ENCODE measurements around the gene TEX22.

TEX22 gene

DNA sequence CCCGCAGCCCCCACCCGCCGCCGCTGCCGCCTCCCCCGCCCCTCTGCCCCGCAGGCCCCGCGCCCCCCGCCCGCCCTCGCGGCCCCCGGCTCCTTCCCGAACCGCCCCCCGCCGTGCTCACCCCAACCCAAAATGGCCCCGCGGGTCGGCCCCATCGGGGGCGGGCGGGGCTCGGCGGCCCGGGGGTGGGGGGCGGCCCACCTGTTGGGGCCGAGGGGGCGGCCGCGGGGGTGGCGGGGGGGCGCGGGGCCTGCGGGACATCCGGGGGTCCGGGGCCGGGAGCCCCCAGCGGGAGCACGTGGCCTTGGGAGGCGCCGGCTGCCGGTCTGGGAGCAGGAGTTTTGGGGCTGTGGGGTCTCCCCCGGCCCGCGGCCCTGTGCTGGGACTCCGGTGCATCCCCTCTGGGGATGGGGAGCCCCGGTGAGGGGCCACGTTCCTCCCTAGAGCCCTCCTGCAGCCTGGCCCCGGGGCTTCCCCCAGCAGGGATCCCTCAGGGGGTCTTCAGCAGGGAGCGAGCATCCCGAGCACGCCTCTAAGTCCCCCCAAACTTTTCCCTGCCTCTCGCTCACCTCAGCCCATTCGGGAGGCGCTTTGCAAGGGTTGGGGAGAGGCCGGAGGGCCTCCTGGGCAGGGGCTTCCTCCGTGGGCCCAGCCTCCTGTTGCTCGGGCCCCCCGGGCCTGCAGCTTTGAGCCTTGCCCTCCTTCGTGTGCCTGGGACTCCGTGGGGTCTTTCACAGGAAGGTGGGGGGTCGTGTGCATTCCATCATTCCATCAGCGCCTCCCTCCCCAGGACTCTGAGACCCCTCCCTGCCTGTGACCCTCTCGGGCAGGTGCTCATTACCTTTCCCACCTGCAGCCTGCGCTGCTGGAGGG, 22.0 kb downstream of the TEX22 start:
- DNase-seq (ENCODE audit: low read depth in 1 of 2, low spot score in 1 of 2): no peak

- DNase-seq (ENCODE audit: low read depth in 1 of 2, low spot score in 1 of 2): no peak
Observed at GRCh38 chr14:105420974-105421674, 22.8 kb downstream of the TEX22 start.

- DNase-seq (ENCODE audit: low read depth in 1 of 2, low spot score in 1 of 2): no peak
Observed at GRCh38 chr14:105421723-105422615, 23.6 kb downstream of the TEX22 start.

DNA sequence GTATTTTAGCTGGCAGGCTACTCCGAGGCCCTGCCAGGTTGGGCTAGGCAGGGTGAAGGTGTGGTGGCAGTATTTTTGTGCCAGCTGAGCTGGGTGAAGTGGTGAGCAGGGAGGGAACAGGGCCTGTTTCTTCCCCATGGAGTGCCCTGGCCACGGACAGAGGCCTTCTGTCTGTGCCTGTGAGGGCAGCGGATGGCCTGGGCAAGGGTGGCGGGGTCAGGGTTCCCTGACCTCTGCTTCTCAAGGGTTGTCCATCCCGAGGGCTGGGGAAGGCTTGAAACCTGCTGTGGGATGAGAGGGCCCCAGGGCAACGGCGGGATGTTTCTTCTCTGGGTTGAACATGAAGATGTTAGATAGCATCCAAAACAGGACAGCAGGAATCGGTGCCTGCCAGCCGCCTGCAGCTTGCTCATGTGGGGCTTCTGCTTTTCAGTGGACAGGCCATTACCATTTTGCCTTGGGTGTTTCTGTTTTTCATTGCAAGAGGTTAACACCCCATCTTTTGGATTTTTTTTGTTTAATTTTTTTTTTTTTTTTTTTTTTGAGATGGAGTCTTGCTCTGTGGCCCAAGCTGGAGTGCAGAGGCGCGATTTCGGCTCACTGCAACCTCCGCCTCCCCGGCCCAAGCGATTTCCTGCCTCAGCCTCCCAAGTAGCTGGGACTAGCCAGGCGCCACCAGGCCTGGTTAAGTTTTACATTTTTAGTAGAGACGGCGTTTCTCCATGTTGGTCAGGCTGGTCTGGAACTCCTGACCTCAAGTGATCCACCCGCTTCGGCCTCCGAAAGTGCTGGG, 24.6 kb downstream of the TEX22 start:
- DNase-seq (ENCODE audit: low read depth in 1 of 2, low spot score in 1 of 2): no peak

DNA sequence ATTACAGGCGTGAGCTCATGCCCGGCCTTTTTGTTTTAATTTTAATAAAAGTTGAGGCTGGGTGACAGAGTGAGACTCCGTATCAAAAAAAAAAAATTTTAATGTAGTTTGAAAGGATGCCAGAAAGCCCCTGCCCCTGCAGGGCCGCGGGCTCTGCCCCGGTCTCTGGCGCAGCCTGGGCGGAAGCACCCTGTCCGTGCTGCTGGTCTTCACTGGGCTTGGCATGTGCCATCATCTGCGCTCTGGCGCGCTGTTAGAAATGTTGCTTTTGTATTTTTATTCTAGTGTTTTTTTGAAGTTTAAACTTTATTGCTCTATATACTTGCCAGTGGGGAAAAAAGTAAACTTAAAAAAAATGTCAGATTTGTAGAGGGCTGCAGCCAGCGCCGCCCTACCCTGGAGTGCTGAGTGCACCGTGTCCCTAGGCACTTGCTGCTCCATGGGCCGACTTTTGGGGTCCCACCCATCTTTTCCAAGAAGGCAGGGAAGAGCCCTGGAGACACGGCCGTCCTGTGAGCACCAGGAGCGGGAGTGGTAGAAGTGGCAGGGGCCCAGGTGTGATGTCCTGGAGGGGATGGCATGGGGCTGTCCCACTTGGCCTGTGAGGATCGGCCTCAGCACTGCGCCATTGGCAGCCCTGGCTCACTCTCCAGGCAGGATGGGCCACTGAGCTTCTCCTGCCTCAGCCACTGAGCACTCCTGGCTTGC, 25.3 kb downstream of the TEX22 start:
- DNase-seq (ENCODE audit: low read depth in 1 of 2, low spot score in 1 of 2): no peak

- DNase-seq (ENCODE audit: low read depth in 1 of 2, low spot score in 1 of 2): no peak
Observed at GRCh38 chr14:105424861-105425260, 26.5 kb downstream of the TEX22 start.

GRCh38 chr14:105425823-105426247, 27.5 kb downstream of the TEX22 start:
- no peak for DNase-seq (ENCODE audit: low read depth in 1 of 2, low spot score in 1 of 2)

- no peak for DNase-seq (ENCODE audit: low read depth in 1 of 2, low spot score in 1 of 2)
Observed at GRCh38 chr14:105426416-105427130, 28.2 kb downstream of the TEX22 start.

DNA sequence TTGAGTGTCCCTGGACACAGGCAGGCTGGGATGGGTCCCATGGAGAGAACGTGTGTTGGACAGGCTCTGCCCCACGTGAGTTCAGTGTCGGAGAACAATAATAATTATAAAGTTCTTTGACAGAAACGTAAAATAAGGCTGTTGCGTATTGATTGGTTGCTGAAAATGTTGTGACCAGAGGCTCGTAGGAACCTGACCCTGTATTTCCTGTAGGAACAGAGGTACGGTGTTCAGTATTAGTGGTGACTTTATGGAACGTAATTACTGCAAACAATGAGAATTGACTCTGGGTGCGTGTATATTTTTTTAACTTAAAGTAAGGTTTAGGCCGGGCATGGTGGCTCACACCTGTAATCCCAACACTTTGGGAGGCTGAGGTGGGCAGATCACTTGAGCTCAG, 29.1 kb downstream of the TEX22 start:
- DNase-seq (ENCODE audit: low read depth in 1 of 2, low spot score in 1 of 2): no peak

- no peak for DNase-seq (ENCODE audit: low read depth in 1 of 2, low spot score in 1 of 2)
Observed at GRCh38 chr14:105427936-105428485, 29.7 kb downstream of the TEX22 start.

- DNase-seq (ENCODE audit: low read depth in 1 of 2, low spot score in 1 of 2): no peak
Observed at GRCh38 chr14:105430042-105430441, 31.7 kb downstream of the TEX22 start.

DNA sequence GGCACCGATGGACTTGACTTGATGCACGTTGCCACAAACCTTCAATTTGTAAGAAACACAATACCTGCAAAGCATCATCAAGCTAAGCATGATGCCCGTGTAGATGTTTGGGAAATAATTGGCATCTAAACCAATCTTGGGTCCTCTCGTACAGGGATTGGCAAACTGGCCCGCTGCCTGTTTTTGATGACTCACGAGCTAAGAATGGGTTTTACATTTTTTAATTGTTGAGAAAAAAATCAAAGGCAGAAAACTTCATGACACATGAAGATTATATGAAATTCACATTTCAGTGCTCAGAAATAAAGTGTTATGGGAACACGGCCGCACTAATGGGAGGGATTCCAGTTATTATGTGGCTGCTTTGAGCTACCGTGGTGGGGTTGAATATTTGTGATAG, 32.2 kb downstream of the TEX22 start:
- DNase-seq (ENCODE audit: low read depth in 1 of 2, low spot score in 1 of 2): no peak

GRCh38 chr14:105431256-105431655, 32.9 kb downstream of the TEX22 start:
- DNase-seq (ENCODE audit: low read depth in 1 of 2, low spot score in 1 of 2): no peak

GRCh38 chr14:105432657-105433056, 34.3 kb downstream of the TEX22 start:
- no peak for DNase-seq (ENCODE audit: low read depth in 1 of 2, low spot score in 1 of 2)

GRCh38 chr14:105433161-105433605, 34.8 kb downstream of the TEX22 start:
- DNase-seq (ENCODE audit: low read depth in 1 of 2, low spot score in 1 of 2): no peak

GRCh38 chr14:105436402-105436801, 38.1 kb downstream of the TEX22 start:
- DNase-seq (ENCODE audit: low read depth in 1 of 2, low spot score in 1 of 2): no peak

DNA sequence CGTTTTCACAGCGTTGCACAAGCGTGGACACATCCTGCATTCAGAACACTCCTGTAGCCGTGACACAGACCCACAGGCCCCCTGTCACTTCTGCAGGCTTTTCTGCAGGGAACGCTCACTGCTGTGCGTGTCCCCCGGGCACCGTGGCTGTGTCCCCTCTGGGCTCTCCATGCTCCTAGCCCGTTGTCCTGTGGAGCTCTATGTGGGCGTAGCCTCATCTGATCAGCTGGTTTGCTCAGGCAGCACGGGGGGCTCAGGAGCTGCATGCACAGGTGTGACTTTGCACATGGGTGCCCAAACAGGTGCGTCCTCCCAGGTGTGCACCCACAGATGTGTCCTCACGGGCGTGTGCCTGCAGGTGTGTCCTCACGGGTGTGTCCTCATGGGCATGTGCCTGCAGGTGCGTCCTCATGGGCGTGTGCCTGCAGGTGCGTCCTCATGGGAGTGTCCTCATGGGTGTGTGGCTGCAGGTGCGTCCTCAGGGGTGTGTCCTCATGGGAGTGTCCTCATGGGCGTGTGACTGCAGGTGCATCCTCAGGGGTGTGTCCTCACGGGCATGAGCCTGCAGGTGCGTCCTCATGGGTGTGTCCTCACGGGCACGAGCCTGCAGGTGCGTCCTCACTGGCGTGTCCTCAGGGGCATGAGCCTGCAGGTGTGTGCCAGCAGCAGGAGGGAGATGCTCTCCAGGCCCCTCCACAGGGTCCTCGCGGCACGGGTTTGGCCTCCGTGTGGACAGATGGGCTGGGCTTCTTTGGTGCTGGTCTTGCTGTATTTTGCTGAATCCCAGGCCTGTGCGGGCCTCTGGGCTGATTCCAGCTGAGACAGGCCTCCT, 38.8 kb downstream of the TEX22 start:
- DNase-seq (ENCODE audit: low read depth in 1 of 2, low spot score in 1 of 2): no peak
